GOT3 (cell line): ENCODE results near the gene KIFC3.

Experiments
- DNase-seq: peaks from one replicate; lab custom pipeline; 2025; ENCODE audit warnings: mixed read lengths; lab: John Stamatoyannopoulos, UW

The KIFC3 gene

DNA sequence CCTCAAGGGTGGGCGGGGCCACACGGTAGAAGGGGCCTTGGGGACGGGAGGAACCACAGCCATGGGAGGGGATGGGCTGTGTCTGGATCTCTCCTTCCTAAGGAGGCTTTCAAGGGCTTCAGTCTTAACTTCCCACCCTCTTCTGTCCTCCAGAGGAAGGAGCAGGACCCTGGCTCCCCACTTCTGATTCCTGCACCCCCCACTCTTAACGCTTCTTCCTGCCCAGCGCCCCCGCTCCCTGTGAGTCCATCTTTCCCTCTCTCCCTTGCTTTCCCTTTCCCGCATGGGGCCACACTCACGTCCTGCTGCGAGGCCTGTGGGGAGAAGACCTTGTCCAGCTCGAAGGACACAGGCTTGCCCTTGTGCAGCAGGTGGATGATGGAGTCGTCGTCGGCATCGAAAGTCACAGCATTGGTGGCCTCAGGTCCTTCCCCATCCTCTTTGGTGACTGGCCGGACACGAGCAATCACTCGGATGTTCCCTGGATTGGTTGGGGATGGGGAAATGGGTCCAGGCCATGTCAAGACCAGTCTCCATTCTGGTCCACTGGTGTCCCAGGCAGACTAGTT lies 37.0 kb downstream of the KIFC3 start:
- DNase-seq = no peak

DNA sequence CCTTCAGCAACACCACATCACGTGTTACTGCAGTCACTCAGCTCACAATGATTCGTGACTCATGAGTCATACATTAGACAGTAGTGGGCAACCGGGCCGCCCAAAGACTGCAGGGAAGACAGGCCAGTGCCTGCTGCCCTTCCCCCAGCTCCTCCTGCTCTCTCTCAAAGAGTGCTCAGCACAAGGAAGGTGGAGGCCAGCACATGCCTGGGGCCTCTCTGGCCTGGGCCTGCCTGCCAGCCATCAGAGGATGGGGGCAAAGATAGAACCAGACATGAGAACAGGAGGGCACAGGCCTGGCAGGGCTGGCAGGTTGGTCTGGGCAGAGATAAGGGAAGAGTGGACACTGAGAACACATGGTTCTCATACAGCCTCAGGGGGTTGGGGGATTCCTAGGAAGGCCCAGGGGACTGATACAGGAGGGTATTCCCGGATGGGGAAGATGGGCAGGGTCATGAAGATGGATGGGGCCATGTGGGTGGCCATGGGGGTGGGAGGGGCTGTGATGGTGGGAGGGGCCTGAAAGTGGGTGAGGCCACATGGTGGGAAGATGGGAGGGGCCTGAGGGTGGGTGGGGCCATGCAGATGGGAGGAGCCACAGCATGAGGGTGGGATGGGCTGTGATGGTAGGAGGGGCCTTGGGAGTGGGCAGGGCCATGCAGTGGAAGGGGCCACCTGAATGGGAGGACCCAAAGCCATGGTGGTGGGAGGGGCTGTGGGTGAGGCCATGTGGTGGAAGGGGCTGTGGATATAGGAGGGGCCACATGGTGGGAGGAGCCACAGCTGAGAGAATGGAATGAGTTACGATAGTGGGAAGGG lies 37.7 kb downstream of the KIFC3 start:
- no peak for DNase-seq

DNA sequence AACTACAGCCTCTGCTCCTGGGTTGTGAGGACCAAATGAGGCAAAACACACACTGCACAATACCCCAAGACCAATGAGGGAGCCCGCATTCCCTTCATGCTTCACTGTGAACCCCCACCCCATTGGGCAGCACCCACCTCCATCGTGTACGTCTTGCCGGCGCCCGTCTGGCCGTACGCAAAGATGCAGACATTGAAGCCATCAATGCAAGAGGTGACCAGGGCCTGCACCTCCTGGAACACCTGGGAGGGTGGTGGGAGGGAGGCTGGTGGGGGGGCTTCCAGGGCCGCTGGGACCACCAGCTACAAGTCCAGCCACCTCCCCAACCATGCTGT lies 38.3 kb downstream of the KIFC3 start:
- no peak for DNase-seq

DNA sequence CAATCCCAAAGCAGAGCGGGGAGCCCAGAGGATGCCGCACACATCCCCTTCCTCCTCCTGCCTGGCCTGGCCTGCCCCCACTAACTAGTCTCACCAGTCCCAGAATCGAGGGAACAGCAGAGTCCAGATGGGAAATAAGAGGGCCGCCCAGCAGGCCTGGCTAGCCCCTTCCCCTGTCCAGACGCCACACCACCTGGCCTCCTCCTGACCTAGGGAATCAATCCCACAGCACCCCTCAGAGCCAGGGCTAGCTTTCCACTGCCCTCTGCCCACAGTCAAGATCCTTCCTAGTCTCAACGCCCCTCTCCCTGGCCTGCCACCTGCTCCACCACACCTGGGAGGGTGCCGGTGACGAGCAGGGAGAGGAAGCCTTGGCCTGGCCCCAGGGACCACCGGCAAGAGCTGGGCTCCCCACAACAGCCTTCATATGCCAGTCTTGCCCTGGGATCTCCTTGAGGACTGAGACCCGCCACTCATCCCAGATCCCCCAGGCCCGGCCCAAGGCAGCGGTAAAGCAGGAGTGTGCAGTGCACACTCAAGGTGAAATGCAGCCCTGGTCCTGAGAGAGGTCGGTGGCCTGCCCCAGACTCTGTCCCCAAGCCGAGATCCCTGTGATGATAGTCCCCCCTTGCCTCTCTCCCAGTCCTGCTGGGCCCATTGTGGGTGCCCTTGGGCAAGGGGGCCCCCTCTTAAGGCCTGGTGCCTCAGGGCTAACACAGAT lies 38.8 kb downstream of the KIFC3 start:
- DNase-seq = no peak

DNA sequence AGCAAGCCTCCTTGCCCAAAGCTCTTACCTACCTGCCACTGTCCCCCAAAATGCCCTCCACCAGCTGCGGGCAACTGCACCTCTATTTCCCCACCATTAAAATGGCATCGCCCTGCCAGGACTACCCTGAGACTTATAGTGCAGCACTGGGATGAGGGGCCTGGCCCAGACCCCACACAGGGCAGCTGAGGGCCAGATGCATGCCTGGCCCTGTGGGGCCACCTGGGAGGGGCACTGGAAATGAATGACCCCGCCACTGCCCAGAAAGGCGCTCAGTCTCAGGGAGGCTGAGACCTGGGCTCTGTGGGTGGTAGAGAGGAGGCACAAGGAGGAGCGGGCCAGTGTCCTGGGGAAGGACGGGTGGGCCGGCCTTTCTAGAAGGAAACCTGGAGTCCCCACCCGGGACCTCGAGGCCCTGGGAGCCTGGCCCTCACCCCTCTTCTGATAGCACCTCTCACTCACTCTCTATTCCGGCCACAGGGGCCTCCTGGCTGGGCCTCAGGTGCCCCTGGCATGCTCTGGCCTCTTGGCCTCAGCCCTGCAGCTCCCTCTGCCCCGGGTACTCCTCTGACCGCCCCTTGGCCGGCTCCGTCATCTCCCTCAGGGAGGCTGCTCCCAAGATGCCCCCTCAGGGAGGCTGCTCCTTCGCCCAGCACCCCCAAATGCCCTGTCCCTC lies 39.8 kb downstream of the KIFC3 start:
- no peak for DNase-seq

DNA sequence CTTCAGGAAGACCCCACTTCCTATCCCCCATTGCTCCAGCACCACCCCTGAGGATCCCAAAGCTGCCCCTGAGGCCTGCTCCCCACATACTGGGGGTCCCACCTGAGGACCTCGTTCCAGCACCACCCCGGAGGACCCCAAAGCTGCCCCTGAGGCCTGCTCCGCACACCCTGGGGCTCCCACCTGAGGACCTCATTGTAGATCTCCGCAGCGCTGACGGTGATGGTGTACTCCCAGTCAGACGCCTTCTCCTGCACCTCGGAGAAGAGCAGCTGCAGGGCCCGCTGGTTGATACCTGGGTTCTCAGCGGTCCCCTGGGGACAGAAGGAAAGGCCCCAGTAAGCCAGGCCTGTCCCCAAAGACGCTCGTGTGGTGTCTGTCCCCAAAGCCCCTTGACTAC lies 40.3 kb downstream of the KIFC3 start:
- no peak for DNase-seq

DNA sequence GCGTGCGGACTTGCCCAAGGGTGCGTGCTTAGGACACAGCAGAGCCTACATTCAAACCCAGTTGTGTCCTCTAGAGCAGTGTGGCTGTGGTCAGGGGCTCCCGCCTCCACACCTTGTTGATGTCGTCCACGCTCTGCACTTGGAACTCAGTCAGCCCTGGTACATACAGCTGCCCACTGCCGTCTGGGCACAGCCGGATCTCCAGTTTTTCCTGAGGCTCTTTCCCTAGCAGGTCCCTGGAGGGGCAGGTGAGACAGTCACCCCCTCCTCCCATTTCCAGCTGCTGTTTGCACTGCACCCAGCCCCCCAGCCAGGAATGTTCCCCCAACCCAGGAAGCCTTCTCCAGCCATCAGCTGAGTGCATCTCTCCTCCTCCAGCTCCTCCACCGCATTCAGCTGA lies 41.0 kb downstream of the KIFC3 start:
- no peak for DNase-seq

DNA sequence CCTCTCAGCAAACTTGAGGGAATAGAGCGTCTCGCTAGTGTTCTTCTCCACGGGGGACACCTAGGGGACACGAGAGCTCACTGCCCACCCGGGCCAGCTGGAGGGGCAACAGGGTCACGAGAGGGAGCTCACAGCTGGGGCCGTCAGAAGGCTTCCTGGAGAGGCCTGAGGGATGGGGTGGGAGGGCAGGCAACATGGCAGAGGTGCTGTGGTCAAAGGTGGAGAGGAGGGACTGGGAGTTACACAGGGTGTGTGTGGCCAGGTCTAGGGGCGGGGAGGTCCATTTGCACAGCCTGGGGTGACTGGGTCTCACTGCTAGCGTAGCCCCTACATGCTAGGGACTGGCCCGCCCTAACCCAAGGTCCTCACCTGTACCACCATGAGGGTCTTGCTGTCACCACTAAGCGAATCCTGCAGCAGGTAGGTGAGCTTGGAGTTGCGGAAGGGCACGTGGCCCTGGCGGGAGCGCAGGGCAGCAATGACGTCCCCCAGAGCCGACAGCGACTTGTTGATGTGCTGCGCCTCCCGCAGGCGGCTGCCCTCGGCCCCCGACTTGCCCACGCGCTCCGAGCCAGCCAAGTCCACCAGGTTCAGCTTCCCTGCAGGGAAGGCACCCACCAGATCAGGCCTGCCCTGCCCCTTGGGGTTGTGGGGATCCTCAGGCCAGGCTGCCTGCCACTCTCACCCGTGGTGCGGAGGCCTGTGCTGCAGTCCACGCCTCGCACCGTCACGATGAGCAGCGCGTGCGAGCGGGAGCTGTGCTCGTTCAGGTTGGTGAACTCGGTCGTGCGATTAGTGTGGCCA lies 41.7 kb downstream of the KIFC3 start:
- no peak for DNase-seq

DNA sequence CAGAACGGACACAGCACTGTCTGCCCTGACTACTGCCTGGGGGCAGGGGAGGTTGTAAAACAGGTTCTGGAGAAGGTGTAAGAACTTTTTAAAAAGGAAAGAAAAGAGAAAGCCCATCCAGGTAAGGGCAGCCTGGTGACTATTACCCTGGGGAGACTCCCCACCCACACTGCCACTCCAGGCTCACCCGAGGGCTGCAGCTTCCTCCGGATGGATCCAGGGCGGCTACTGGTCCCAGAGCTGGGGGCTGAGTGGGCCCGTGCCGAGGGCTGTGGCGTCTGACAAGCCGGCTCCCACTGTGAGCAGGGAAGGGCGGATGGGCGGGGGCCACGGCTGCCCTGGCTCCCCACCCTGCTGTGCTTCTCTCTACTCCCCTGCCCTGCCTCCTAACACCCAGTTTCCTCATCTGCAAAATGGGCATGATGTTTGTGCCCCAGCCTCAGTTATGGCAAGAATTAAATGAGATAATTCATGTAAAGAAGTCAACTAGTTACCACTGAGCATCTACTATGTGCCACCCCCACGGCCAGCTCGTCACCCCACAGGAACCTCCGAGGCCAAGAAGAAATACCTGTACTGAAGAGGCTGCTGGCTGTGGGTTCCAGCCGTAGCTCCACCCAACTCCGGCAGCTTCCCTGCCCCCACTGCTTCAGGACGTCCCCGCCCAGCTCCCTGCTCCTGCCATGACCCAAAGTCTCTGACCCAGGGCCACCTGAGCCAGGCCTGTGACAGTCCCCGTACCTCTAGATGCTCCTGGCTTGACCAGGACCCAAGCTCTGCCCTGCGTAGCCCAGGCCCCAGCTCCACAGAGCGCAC lies 42.5 kb downstream of the KIFC3 start:
- DNase-seq = no peak

DNA sequence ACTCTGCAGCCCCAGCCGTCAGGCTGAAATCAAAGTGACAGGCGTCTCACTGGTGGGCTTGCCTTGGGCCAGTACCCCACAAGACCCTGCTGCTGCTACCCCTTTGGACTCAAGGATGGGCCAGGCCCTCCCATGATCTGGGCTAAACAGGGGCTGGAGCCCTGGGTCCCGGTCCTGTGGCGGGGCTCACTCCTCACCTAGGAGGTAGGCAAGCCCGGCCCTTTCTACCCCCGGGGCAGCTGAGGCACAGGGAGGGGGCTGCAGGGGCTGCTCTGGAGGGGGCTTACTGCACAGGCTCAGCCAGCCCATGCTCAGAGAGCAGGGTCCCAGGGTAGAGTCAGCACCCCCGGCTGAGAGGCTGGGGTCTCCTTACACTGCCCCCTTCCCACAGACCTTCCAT lies 43.2 kb downstream of the KIFC3 start:
- no peak for DNase-seq

DNA sequence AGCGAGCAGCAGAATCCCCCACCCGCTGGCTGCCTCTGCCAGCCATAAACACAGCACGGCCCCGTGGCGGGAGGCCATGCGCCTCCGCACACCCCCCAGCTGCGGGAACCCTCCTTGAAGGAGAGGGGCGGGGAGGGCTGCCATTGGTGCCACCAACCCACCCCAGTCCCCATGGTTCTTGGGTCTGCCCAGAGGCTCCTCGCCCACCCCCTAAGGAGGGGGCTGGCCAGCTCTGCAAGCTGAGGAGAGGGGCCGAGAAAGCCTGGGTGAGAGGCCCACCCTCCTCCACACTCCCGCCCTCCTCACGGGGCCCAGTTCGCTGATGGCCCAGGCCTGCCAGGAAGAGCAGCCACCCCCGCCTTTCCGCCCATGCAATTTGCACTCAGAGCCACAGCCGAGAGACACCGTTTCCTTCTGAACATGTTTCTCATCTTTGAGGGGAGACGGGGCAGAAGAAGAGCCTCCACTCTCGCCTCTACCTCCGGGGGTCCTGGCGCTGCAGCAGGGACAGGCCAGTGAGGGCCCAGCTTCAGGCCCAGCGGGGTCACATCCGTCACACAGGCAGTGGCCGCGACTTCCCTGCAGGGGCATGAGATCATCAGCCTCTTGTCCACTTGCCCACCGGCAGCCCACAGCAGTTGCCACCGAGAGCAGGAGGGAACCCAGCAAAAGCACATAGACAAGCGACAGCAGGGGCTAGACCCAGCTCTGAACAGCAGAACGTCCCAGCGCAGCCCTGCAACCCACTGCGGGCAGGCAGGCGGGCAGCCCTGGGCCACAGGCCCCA lies 43.8 kb downstream of the KIFC3 start:
- DNase-seq = no peak

DNA sequence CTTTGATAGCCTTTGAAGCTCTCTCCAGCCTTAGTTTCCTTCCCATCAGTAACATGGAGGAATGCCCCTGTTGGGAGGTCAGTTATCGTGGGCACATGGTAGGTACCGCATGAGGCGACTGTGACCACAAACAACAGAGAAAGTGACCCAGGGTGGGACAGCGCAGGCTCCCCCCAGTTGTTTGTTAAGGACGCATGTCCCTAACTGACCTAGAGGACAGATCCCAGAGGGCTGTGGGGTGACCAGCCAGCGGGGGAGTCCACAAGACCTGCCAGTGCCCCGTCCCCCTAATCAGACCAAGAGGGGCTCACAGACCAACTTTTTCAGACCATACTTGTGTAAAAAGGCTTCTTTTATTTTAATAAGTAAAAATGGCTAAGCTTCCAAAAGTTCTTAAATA lies 44.4 kb downstream of the KIFC3 start:
- no peak for DNase-seq

DNA sequence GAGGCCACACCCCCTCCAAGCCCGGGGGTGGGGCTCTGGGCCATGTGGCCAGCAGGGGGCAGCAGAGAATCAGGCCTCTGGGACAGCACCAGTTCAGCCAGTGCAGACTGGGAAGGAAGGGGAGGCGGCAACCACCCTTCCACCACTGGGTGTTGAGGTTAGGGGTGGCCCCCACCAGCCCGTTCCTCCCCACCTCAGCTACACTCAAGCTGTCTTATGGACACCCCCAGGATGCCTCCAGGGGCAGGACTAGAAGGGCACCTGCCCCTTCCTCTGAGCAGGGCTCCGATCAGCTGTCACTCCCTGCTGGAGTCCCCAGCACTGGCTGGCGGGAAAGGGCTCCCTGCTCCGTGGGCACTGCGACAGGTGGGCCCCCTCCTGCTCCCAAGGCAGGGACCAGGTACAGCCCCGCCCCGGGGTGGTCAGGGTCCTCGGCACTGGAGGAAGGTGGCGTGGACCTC lies 44.9 kb downstream of the KIFC3 start:
- peak; percentile 48 for DNase-seq

DNA sequence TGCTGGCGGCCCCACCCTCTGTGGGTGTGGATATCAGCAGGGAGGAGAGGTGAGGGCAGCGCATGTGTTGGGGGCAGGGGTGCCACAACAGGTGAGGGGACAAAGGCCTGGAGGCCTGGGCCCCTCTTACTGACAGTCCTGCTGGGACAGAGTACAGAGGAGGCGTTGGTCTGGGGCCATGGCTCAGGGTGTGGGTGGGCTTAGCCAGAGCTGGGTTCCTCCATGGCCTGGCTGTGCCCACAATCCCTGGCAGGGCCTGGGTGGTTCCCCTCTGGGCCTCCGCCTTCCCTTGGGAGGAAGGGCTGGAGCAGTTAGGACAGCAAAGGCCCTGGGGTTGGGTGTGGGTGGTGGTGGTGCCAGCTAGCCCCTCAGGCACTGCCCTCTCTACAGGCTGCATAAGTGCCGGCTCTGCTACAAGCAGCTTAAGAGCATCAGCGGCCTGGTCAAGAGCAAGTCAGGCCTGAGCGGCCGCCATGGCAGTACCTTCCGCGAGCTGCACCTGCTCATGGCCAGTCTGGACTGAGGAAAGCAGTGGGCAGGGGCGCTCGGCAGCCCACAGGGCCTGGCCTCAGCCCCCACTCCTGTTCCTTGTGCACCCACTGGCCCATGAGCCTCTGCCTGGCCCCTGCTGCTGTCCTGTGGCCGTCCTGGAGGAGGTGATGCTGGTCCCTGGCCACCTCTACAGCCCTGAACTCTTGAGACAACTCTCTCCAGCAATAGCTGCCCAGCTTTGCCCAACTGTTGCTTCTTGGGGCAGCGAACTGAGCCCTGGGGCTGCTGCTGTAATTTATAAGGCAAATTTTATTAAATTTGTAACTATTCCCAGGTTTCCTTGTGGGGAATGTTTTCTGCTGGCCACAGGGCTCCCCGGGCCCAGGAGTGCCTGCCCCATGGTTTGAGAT lies 45.6 kb downstream of the KIFC3 start:
- DNase-seq = no peak

DNA sequence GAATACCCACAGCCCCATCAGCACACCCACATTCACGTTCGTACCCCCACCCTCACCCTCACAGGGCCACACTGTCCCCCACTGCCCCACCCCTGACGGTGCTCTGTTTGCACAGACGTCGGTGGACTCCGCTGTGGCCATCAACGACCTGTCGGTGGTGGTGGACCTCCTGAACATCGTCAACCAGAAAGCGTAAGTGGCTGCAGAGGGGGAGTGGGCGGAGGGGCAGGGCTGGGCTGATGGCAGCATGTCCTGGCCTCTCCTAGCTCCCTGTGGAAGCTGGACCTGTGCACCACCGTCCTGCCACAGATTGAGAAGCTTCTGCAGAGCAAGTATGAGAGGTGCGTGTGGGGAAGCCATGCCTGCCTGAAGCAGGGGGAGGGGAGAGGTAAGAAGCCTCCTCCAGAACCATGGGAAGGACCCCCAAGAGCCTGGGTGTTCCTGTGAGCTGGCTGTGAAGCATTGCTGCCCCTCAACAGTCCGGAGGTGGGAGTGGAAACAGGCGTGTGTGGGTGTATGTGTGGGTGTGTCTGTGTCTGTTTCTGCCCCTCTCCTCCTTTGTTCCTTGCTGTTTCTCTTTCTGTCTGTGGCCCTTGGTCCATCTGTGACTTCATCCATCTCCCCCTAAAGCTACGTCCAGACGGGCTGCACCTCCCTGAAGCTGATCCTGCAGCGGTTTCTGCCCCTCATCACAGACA lies 46.4 kb downstream of the KIFC3 start:
- no peak for DNase-seq

DNA sequence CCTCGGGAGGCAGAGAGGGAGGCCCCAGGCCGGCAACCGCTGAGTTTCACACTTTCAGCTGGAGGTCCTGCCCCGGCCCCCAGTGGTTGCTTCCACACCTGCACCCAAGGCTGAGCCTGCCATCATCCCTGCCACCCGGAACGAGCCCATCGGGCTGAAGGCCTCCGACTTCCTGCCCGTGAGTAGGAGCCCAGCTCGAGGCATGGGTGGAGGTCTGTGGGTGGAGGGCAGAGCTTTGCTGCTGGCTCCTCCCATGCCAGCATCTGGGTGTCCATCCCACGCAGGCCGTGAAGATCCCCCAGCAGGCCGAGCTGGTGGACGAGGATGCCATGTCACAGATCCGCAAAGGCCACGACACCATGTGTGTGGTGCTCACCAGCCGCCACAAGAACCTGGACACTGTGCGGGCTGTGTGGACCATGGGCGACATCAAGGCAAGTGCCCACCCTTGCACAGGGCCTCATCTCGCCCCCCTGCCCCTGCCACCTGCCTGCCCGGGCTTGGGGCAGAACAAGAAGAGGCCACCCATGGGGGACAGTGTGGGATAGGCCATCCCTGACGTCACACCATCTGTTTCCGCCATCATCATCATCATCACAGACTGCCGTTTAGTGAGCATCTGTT lies 47.1 kb downstream of the KIFC3 start:
- DNase-seq = no peak

DNA sequence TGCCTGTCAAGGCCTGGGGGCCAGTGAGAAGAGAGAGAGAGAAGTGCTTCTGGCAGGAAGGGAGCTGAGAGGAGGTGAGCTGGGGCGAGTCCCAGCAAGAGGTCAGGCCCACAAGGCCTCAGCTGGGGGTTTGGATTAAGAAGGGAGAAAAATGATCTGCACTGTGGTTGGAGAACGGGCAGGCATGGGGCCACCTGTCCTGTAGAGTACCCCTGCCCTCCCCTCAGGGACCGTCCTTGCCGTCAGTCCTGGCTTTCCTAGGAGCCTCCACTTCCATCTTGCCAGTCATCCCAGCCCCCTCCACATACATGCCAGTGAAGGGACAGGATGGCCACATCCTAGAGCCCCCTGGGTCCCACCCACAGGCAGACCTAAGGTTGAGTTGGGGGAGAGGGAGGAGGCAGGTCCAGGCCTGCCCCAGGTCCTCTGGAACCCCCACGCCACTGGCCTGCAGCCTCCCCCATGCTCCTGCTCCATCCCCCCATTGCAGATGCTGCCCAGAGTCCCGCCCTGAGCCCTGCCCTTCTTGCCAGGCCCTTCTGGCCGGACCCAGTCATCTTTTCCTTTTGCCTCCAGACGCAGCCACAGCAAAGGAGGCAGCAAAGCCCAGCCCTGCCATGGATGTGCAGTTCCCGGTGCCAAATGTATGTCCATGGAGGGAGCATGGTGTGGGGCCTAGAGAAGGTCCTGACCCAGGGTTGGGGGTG lies 47.8 kb downstream of the KIFC3 start:
- DNase-seq = no peak
